HEK293 (cell line): ENCODE measurements around the gene MESD.

Experiments
- BCL11A ChIP-seq: fragments of 450-650 bp; formaldehyde crosslinking; IDR thresholded peaks from 2 replicates; pipeline ENCODE4 v1.5.1; 2016; ENCODE audit warnings: low read depth, missing biosample characterization, missing genetic modification characterization
- EGR2 ChIP-seq: fragments of 450-650 bp; formaldehyde crosslinking; IDR thresholded peaks from 2 replicates; pipeline ENCODE4 v1.5.1; 2016; ENCODE audit warnings: low read depth, missing biosample characterization, missing genetic modification characterization
- FEZF1 ChIP-seq: fragments of 450-650 bp; formaldehyde crosslinking; IDR thresholded peaks from 2 replicates; pipeline ENCODE4 v1.5.1; 2016; ENCODE audit warnings: missing biosample characterization, missing genetic modification characterization
- KLF1 ChIP-seq: fragments of 450-650 bp; formaldehyde crosslinking; IDR thresholded peaks from 2 replicates; pipeline ENCODE4 v1.5.1; 2016; ENCODE audit warnings: missing biosample characterization, missing genetic modification characterization
- OVOL3 ChIP-seq: fragments of 450-650 bp; formaldehyde crosslinking; IDR thresholded peaks from 2 replicates; pipeline ENCODE4 v1.5.1; 2016; ENCODE audit warnings: missing biosample characterization, missing genetic modification characterization
- PATZ1 ChIP-seq: fragments of 450-650 bp; formaldehyde crosslinking; IDR thresholded peaks from 2 replicates; pipeline ENCODE4 v1.5.1; 2016; ENCODE audit warnings: missing biosample characterization, missing genetic modification characterization
- SCRT1 ChIP-seq: fragments of 450-650 bp; formaldehyde crosslinking; IDR thresholded peaks from 2 replicates; pipeline ENCODE4 v1.5.1; 2016; ENCODE audit warnings: missing biosample characterization, missing genetic modification characterization, borderline replicate concordance
- ZBTB1 ChIP-seq: fragments of 450-650 bp; formaldehyde crosslinking; IDR thresholded peaks from 2 replicates; pipeline ENCODE4 v1.5.1; 2016; ENCODE audit warnings: missing biosample characterization, missing genetic modification characterization
- ZNF138 ChIP-seq: fragments of 450-650 bp; formaldehyde crosslinking; IDR thresholded peaks from 2 replicates; pipeline ENCODE4 v1.5.1; 2016; ENCODE audit warnings: missing biosample characterization, missing genetic modification characterization, borderline replicate concordance
- ZNF146 ChIP-seq: fragments of 450-650 bp; formaldehyde crosslinking; IDR thresholded peaks from 2 replicates; pipeline ENCODE4 v1.5.1; 2016; ENCODE audit warnings: missing biosample characterization, missing genetic modification characterization
- ZNF157 ChIP-seq: fragments of 450-650 bp; formaldehyde crosslinking; IDR thresholded peaks from 2 replicates; pipeline ENCODE4 v1.5.1; 2016; ENCODE audit warnings: missing biosample characterization, missing genetic modification characterization
- ZNF214 ChIP-seq: fragments of 450-650 bp; formaldehyde crosslinking; IDR thresholded peaks from 2 replicates; pipeline ENCODE4 v1.5.1; 2017; ENCODE audit warnings: missing biosample characterization, mild to moderate bottlenecking, missing genetic modification characterization, borderline replicate concordance
- ZNF311 ChIP-seq: fragments of 450-650 bp; formaldehyde crosslinking; IDR thresholded peaks from 2 replicates; pipeline ENCODE4 v1.5.1; 2017; ENCODE audit warnings: missing biosample characterization, missing genetic modification characterization, borderline replicate concordance
- ZNF37A ChIP-seq: fragments of 450-650 bp; IDR thresholded peaks from 2 replicates; pipeline ENCODE4 v1.5.1; 2018; ENCODE audit warnings: missing biosample characterization, missing genetic modification characterization
- ZNF391 ChIP-seq: fragments of 450-650 bp; formaldehyde crosslinking; IDR thresholded peaks from 2 replicates; pipeline ENCODE4 v1.5.1; 2016; ENCODE audit warnings: low read depth, missing biosample characterization, missing genetic modification characterization, borderline replicate concordance
- ZNF426 ChIP-seq: fragments of 450-650 bp; formaldehyde crosslinking; IDR thresholded peaks from 2 replicates; pipeline ENCODE4 v1.5.1; 2017; ENCODE audit warnings: missing biosample characterization, missing genetic modification characterization, mild to moderate bottlenecking, inconsistent platforms, moderate library complexity
- ZNF488 ChIP-seq: fragments of 450-650 bp; formaldehyde crosslinking; IDR thresholded peaks from 2 replicates; pipeline ENCODE4 v1.5.1; 2016; ENCODE audit warnings: missing biosample characterization, missing genetic modification characterization
- ZNF521 ChIP-seq: fragments of 450-650 bp; formaldehyde crosslinking; IDR thresholded peaks from 2 replicates; pipeline ENCODE4 v1.5.1; 2017; ENCODE audit warnings: missing biosample characterization, mild to moderate bottlenecking, missing genetic modification characterization
- ZNF560 ChIP-seq: fragments of 450-650 bp; formaldehyde crosslinking; IDR thresholded peaks from 2 replicates; pipeline ENCODE4 v1.5.1; 2017; ENCODE audit warnings: missing biosample characterization, missing genetic modification characterization, borderline replicate concordance
- ZNF596 ChIP-seq: fragments of 450-650 bp; IDR thresholded peaks from 2 replicates; pipeline ENCODE4 v1.5.0; 2018; ENCODE audit warnings: missing biosample characterization, mild to moderate bottlenecking, missing genetic modification characterization, moderate library complexity
- ZNF624 ChIP-seq: fragments of 450-650 bp; formaldehyde crosslinking; IDR thresholded peaks from 2 replicates; pipeline ENCODE4 v1.5.1; 2017; ENCODE audit warnings: missing biosample characterization, missing genetic modification characterization
- ZNF629 ChIP-seq: fragments of 450-650 bp; formaldehyde crosslinking; IDR thresholded peaks from 2 replicates; pipeline ENCODE4 v1.5.1; 2017; ENCODE audit warnings: missing biosample characterization, missing genetic modification characterization
- ZNF792 ChIP-seq: fragments of 450-650 bp; formaldehyde crosslinking; IDR thresholded peaks from 2 replicates; pipeline ENCODE4 v1.5.1; 2016; ENCODE audit warnings: missing biosample characterization, missing genetic modification characterization
- ZSCAN16 ChIP-seq: fragments of 450-650 bp; formaldehyde crosslinking; IDR thresholded peaks from 2 replicates; pipeline ENCODE4 v1.5.1; 2016; ENCODE audit warnings: missing biosample characterization, missing genetic modification characterization
- TF ChIP-seq, protein P1 (sequence below): sonication (generic); formaldehyde crosslinking; IDR thresholded peaks from 2 replicates; pipeline ENCODE4 v1.8.1; 2022; ENCODE audit warnings: mild to moderate bottlenecking, moderate library complexity, missing genetic modification reagents
- TF ChIP-seq, protein P2 (sequence below): fragments of 450-650 bp; formaldehyde crosslinking; IDR thresholded peaks from 2 replicates; pipeline ENCODE4 v1.5.1; 2016; ENCODE audit warnings: missing biosample characterization, missing genetic modification characterization

The MESD gene

DNA sequence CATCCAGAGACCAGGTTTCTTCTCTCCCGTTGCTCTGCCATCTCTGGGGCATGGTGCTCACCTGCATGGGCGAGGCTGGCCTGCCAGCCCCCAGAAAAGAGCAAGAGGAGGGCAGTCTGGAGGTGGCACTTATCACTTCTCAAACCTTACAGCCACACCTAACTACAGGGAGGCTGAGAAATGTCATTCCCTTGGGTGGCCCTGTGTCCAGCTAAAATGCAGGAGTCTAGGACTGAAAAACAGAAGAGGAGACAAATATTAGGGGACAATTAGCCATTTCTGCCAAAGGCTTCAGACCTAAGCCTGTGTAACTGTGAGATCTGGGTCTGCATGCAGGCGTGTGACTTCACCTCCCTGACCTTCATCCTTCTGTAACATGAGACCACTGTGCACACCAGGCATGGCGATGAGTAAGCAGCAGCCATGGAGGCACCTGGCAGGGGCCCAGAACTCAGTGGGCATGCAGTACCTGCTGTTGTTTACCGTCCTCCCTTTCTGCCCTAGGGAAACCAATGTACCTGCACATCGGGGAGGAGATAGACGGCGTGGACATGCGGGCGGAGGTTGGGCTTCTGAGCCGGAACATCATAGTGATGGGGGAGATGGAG, 83.4 kb downstream of the MESD start (continued):
- TF ChIP-seq PATZ1 (tag by site-specific recombination) (0 out of 2 replicates have a peak, but pooled peaks have one; percentile 53), ZSCAN16 (tag by site-specific recombination) (no peak), ZNF629 (peak; percentile 61), ZNF792 (tag by site-specific recombination) (no peak), BCL11A (tag by site-specific recombination) (peak; percentile 61; the same call in 1 of the 2 replicates), SCRT1 (no peak), EGR2 (tag by site-specific recombination) (no peak), ZNF311 (no peak), ZNF560 (tag by site-specific recombination) (no peak), FEZF1 (tag by site-specific recombination) (no peak), ZNF426 (tag by site-specific recombination) (no peak), KLF1 (tag by site-specific recombination) (no peak), ZNF37A (tag by site-specific recombination) (no peak), ZBTB1 (no peak), ZNF138 (no peak), ZNF391 (tag by site-specific recombination) (no peak), ZNF521 (tag by site-specific recombination) (no peak), ZNF596 (tag by site-specific recombination) (no peak), ZNF146 (no peak), ZNF214 (tag by site-specific recombination) (no peak), ZNF624 (tag by site-specific recombination) (no peak), OVOL3 (no peak), ZNF488 (tag by site-specific recombination) (no peak), ZNF157 (no peak)
- TF ChIP-seq, protein P1, sequence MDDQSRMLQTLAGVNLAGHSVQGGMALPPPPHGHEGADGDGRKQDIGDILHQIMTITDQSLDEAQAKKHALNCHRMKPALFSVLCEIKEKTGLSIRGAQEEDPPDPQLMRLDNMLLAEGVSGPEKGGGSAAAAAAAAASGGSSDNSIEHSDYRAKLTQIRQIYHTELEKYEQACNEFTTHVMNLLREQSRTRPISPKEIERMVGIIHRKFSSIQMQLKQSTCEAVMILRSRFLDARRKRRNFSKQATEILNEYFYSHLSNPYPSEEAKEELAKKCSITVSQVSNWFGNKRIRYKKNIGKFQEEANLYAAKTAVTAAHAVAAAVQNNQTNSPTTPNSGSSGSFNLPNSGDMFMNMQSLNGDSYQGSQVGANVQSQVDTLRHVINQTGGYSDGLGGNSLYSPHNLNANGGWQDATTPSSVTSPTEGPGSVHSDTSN: no peak
- TF ChIP-seq, protein P2, sequence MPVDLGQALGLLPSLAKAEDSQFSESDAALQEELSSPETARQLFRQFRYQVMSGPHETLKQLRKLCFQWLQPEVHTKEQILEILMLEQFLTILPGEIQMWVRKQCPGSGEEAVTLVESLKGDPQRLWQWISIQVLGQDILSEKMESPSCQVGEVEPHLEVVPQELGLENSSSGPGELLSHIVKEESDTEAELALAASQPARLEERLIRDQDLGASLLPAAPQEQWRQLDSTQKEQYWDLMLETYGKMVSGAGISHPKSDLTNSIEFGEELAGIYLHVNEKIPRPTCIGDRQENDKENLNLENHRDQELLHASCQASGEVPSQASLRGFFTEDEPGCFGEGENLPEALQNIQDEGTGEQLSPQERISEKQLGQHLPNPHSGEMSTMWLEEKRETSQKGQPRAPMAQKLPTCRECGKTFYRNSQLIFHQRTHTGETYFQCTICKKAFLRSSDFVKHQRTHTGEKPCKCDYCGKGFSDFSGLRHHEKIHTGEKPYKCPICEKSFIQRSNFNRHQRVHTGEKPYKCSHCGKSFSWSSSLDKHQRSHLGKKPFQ: peak; percentile 87
